HG02759 (cell line): ENCODE measurements around the gene MBD5.

Experiments
- ATAC-seq: cut with Tn5 transposase; IDR thresholded peaks from one replicate; pipeline ENCODE4 v1.9.1; 2021; ENCODE audit warnings: mild to moderate bottlenecking, moderate library complexity; ENCODE audit not compliant: unreplicated experiment

The MBD5 gene

GRCh38 chr2:148515120-148515519, 494.2 kb downstream of the MBD5 start:
- no peak for ATAC-seq

GRCh38 chr2:148515976-148516375, 495.1 kb downstream of the MBD5 start:
- no peak for ATAC-seq

GRCh38 chr2:148517296-148517695, 496.4 kb downstream of the MBD5 start:
- ATAC-seq, result no peak

GRCh38 chr2:148517822-148518221, 496.9 kb downstream of the MBD5 start:
- no peak for ATAC-seq

- ATAC-seq, result no peak
Observed at GRCh38 chr2:148519013-148519412, 498.1 kb downstream of the MBD5 start.

- ATAC-seq, result no peak
Observed at GRCh38 chr2:148521181-148521580, 500.3 kb downstream of the MBD5 start.

- ATAC-seq, result no peak
Observed at GRCh38 chr2:148523315-148523714, 502.4 kb downstream of the MBD5 start.

GRCh38 chr2:148524519-148524919, 503.6 kb downstream of the MBD5 start:
- no peak for ATAC-seq

- no peak for ATAC-seq
Observed at GRCh38 chr2:148525130-148525529, 504.2 kb downstream of the MBD5 start.

GRCh38 chr2:148526509-148527346, 505.8 kb downstream of the MBD5 start:
- ATAC-seq, result no peak

- no peak for ATAC-seq
Observed at GRCh38 chr2:148527488-148528340, 506.8 kb downstream of the MBD5 start.

GRCh38 chr2:148528356-148529064, 507.6 kb downstream of the MBD5 start:
- no peak for ATAC-seq

- no peak for ATAC-seq
Observed at GRCh38 chr2:148529745-148530144, 508.9 kb downstream of the MBD5 start.

- ATAC-seq, result no peak
Observed at GRCh38 chr2:148530350-148530749, 509.5 kb downstream of the MBD5 start.

- no peak for ATAC-seq
Observed at GRCh38 chr2:148531235-148531634, 510.3 kb downstream of the MBD5 start.

- no peak for ATAC-seq
Observed at GRCh38 chr2:148531669-148532428, 511.0 kb downstream of the MBD5 start.

GRCh38 chr2:148533004-148533403, 512.1 kb downstream of the MBD5 start:
- no peak for ATAC-seq

- ATAC-seq, result no peak
Observed at GRCh38 chr2:148533685-148534084, 512.8 kb downstream of the MBD5 start.

- no peak for ATAC-seq
Observed at GRCh38 chr2:148534416-148535204, 513.7 kb downstream of the MBD5 start.

- no peak for ATAC-seq
Observed at GRCh38 chr2:148538375-148538774, 517.5 kb downstream of the MBD5 start.
